Endodermal cell (in vitro differentiated cells): ENCODE data around the gene RGS3. TPM values are rescaled to one million over a fixed set of nuclear protein-coding genes. Genes with fewer than 3 reads are reported as not detected.

Experiments used
- DNase-seq: peaks from one replicate; pipeline ENCODE4 v3.0.0-alpha.2; 2017
- H3K27ac ChIP-seq: 2 replicates; pipeline ENCODE4 v1.5.1; 2013; ENCODE audit warnings: mild to moderate bottlenecking, low read depth, low read length, moderate library complexity
- H3K27me3 ChIP-seq: 2 replicates; pipeline ENCODE4 v1.6.1; 2013; ENCODE audit warnings: mild to moderate bottlenecking, low read length, moderate library complexity; ENCODE audit not compliant: insufficient read depth, control insufficient read depth, poor library complexity, severe bottlenecking
- H3K36me3 ChIP-seq: 2 replicates; pipeline ENCODE4 v1.7.0; 2013; ENCODE audit warnings: mild to moderate bottlenecking, low read length, moderate library complexity; ENCODE audit not compliant: control insufficient read depth, insufficient read depth
- H3K4me1 ChIP-seq: one replicate; pipeline ENCODE4 v1.7.0; 2013; ENCODE audit warnings: low read length; ENCODE audit not compliant: control insufficient read depth, insufficient read depth
- H3K4me3 ChIP-seq: 2 replicates; pipeline ENCODE4 v1.5.1; 2013; ENCODE audit warnings: mild to moderate bottlenecking, low read length, moderate library complexity
- H3K9ac ChIP-seq: 2 replicates; pipeline ENCODE4 v1.6.1; 2013; ENCODE audit warnings: mild to moderate bottlenecking, low read length, moderate library complexity; ENCODE audit not compliant: poor library complexity, severe bottlenecking; ENCODE audit errors: extremely low read depth
- H3K9me3 ChIP-seq: 2 replicates; pipeline ENCODE4 v1.6.1; 2013; ENCODE audit warnings: mild to moderate bottlenecking, low read length, moderate library complexity; ENCODE audit not compliant: control insufficient read depth
- H3K27ac Mint-ChIP-seq: 2 replicates; pipeline ENCODE4 v1.8.0; 2020; ENCODE audit warnings: mixed read lengths
- H3K27me3 Mint-ChIP-seq: 2 replicates; pipeline ENCODE4 v1.8.0; 2021; ENCODE audit warnings: mild to moderate bottlenecking, mixed read lengths; ENCODE audit not compliant: insufficient read depth
- H3K36me3 Mint-ChIP-seq: 2 replicates; pipeline ENCODE4 v1.8.0; 2020; ENCODE audit warnings: low read depth, mixed read lengths
- H3K4me1 Mint-ChIP-seq: 2 replicates; pipeline ENCODE4 v1.8.0; 2020; ENCODE audit warnings: mixed read lengths
- H3K4me3 Mint-ChIP-seq: 2 replicates; pipeline ENCODE4 v1.8.0; 2020; ENCODE audit warnings: mild to moderate bottlenecking, moderate library complexity, mixed read lengths
- H3K9me3 Mint-ChIP-seq: 2 replicates; pipeline ENCODE4 v1.8.0; 2020; ENCODE audit warnings: mild to moderate bottlenecking, mixed read lengths
- WGBS, 2 experiments: methylation state at CpG; one replicate each; pipeline versions ENCODE4 v1.1.5 to v1.1.7; 2013; ENCODE audit warnings: missing lambda C conversion rate in 2 of 2, mixed read lengths in 1 of 2; ENCODE audit not compliant: insufficient coverage in 1 of 2, insufficient read length in 1 of 2; 5-methylcytosine and 5-hydroxymethylcytosine counted together
- total RNA-seq, 2 donors: library from RNA; stranded (reverse); fragmentation: NEBNext Ultra II Directional in 1 of 2; extraction: Animal tissue kit (Norgen Biotek cat#: 25700) in 1 of 2; gene quantifications; 2 replicates in 1 of 2; 3 replicates in 1 of 2; pipeline ENCODE4 v1.2.1, GENCODE V29; 2021
- TF ChIP-seq, protein P1 (sequence below): fragments of 200-600 bp; sonication (generic); conservative IDR thresholded peaks from 2 replicates; pipeline ENCODE4 v1.5.0; 2021; ENCODE audit warnings: antibody characterized with exemption, mild to moderate bottlenecking

Gene RGS3
- total RNA-seq, 2 donors from 2014 or later: 20.7 to 40.3 TPM

GRCh38 chr9:113492343-113493202 is 29.0 kb downstream of the RGS3 start:
- no peaks in the 10 kb centered on the region for H3K9me3 Mint-ChIP-seq
- Histone ChIP-seq H3K4me1 (no peaks in the 10 kb centered on the region), H3K27me3 (no peaks in the 10 kb centered on the region), H3K4me3 (no peak overlapping the region), H3K36me3 (no peaks in the 10 kb centered on the region), H3K27ac (peak overlapping the region; percentile 52), H3K9ac (no peak overlapping the region), H3K9me3 (no peaks in the 10 kb centered on the region)
- TF ChIP-seq, protein P1, sequence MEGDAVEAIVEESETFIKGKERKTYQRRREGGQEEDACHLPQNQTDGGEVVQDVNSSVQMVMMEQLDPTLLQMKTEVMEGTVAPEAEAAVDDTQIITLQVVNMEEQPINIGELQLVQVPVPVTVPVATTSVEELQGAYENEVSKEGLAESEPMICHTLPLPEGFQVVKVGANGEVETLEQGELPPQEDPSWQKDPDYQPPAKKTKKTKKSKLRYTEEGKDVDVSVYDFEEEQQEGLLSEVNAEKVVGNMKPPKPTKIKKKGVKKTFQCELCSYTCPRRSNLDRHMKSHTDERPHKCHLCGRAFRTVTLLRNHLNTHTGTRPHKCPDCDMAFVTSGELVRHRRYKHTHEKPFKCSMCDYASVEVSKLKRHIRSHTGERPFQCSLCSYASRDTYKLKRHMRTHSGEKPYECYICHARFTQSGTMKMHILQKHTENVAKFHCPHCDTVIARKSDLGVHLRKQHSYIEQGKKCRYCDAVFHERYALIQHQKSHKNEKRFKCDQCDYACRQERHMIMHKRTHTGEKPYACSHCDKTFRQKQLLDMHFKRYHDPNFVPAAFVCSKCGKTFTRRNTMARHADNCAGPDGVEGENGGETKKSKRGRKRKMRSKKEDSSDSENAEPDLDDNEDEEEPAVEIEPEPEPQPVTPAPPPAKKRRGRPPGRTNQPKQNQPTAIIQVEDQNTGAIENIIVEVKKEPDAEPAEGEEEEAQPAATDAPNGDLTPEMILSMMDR: no peak
- H3K27me3 Mint-ChIP-seq: no peaks in the 10 kb centered on the region
- H3K36me3 Mint-ChIP-seq: no peaks in the 10 kb centered on the region
- H3K4me3 Mint-ChIP-seq: no peak overlapping the region
- H3K4me1 Mint-ChIP-seq: peaks cover 5% of the 10 kb centered on the region
- 66 to 84% methylated on average over 9 to 11 of the region's 11 CpGs for WGBS, 2 experiments
- DNase-seq: peak; percentile 36
- H3K27ac Mint-ChIP-seq: no peak overlapping the region

DNA sequence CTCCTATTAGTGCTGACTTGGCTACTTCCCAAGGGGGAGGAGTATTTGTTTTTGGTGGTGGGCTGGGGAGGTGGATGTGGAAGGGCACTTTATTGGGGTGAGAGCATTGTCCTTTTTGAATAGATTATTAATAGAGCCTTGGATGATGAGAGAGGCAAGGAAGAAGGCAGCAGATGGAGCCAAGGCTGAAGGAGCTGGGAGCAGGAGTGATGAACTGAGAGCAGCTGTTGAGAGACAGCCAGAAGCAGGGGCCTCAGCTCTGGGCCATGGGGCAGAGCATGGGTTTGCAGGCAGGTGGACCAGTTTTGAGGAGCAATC is 29.6 kb downstream of the RGS3 start:
- Histone ChIP-seq H3K9ac (no peak overlapping the region), H3K36me3 (no peaks in the 10 kb centered on the region), H3K27me3 (no peaks in the 10 kb centered on the region), H3K4me1 (no peaks in the 10 kb centered on the region), H3K9me3 (no peaks in the 10 kb centered on the region), H3K4me3 (no peak overlapping the region), H3K27ac (no peak overlapping the region)
- DNase-seq: no peak
- no peaks in the 10 kb centered on the region for H3K27me3 Mint-ChIP-seq
- H3K27ac Mint-ChIP-seq: no peak overlapping the region
- TF ChIP-seq, protein P1: no peak
- H3K4me3 Mint-ChIP-seq: no peak overlapping the region
- H3K4me1 Mint-ChIP-seq: peaks cover 5% of the 10 kb centered on the region
- no peaks in the 10 kb centered on the region for H3K9me3 Mint-ChIP-seq
- H3K36me3 Mint-ChIP-seq: no peaks in the 10 kb centered on the region

GRCh38 chr9:113495526-113495925 is 32.0 kb downstream of the RGS3 start:
- Histone ChIP-seq H3K9ac (no peak overlapping the region), H3K27ac (no peak overlapping the region), H3K36me3 (no peaks in the 10 kb centered on the region), H3K4me1 (no peaks in the 10 kb centered on the region), H3K4me3 (no peak overlapping the region), H3K9me3 (no peaks in the 10 kb centered on the region), H3K27me3 (no peaks in the 10 kb centered on the region)
- Mint-ChIP-seq H3K4me3 (no peak overlapping the region), H3K27me3 (no peaks in the 10 kb centered on the region), H3K27ac (no peak overlapping the region), H3K4me1 (peaks cover 5% of the 10 kb centered on the region), H3K9me3 (no peaks in the 10 kb centered on the region), H3K36me3 (no peaks in the 10 kb centered on the region)
- WGBS, 2 experiments: 89 to 90% methylated on average over 3 of the region's 3 CpGs
- TF ChIP-seq, protein P1: no peak
- DNase-seq: no peak
